Stomach (tissue), 9 donors: Measurements from ENCODE around the gene TNNT1. TPM values are rescaled to one million over a fixed set of nuclear protein-coding genes. Genes with fewer than 3 reads are reported as not detected.
A peak's percentile ranks its signal among the peaks of the same experiment; 100 is the strongest.

Experiments
- DNase-seq, 2 donors: peaks; one replicate each; pipeline versions ENCODE4 v3.0.0 to v3.0.0-alpha.2; 2013 to 2019
- H3K27ac ChIP-seq, 5 donors: fragments of 200-600 bp in 4 of 5; sonication (generic) in 4 of 5; one replicate each; pipeline ENCODE4 v1.5.1; 2013 to 2019; ENCODE audit warnings: mild to moderate bottlenecking in 1 of 5, moderate library complexity in 1 of 5
- H3K27me3 ChIP-seq, 3 donors: fragments of 200-600 bp; sonication (generic); one replicate each; pipeline ENCODE4 v1.5.1; 2017 to 2019; ENCODE audit warnings: mixed run types in 1 of 3
- H3K36me3 ChIP-seq, 4 donors: fragments of 200-600 bp; sonication (generic); 1 replicate in 3 of 4; 2 replicates in 1 of 4; pipeline ENCODE4 v1.5.1; 2016 to 2019
- H3K4me1 ChIP-seq, 4 donors: fragments of 200-600 bp; sonication (generic); one replicate each; pipeline ENCODE4 v1.5.1; 2016 to 2019
- H3K4me3 ChIP-seq, 4 donors: fragments of 200-600 bp; sonication (generic) in 3 of 4; one replicate each; pipeline ENCODE4 v1.5.1; 2016 to 2019; ENCODE audit warnings: mild to moderate bottlenecking in 1 of 4
- H3K9me3 ChIP-seq, 4 donors: fragments of 200-600 bp; sonication (generic); one replicate each; pipeline ENCODE4 v1.5.1; 2016 to 2019
- EP300 ChIP-seq: sonication (generic); formaldehyde crosslinking; IDR thresholded peaks from one replicate; pipeline ENCODE4 v1.6.1; 2017; ENCODE audit warnings: antibody characterized with exemption
- POLR2A ChIP-seq, 4 donors: fragments of 450-650 bp; IDR thresholded peaks; one replicate each; pipeline ENCODE4 v1.6.1; 2016; ENCODE audit warnings: antibody characterized with exemption in 4 of 4, control low read depth in 2 of 4, mild to moderate bottlenecking in 1 of 4, moderate library complexity in 1 of 4
- POLR2AphosphoS5 ChIP-seq, 3 donors: sonication (generic); formaldehyde crosslinking; IDR thresholded peaks; one replicate each; pipeline ENCODE4 v1.6.1; 2016; ENCODE audit warnings: antibody characterized with exemption in 3 of 3
- WGBS, 5 donors: extraction: QIAGEN DNeasy Blood & Tissue Kit in 3 of 5; methylation state at CpG; one replicate each; pipeline versions ENCODE4 v1.1.5 to v1.1.7; 2013 to 2018; 5-methylcytosine and 5-hydroxymethylcytosine counted together
- intact Hi-C: fragments of 100-400 bp; cut with DNase I; formaldehyde crosslinking; loops from one replicate; pipeline ENCODE4 v1.15.1; 2023; ENCODE audit warnings: low total_unique reads
- polyA plus RNA-seq, 3 donors: library from polyadenylated mRNA; stranded (reverse); fragments of 200-250 nt; gene quantifications; one replicate each; pipeline ENCODE4 v1.2.3, GENCODE V29; 2013
- total RNA-seq, 5 donors: library from RNA; depleted of rRNA; stranded (reverse); fragments of >200 nt; gene quantifications; one replicate each; pipeline versions ENCODE4 v1.1.0 to v1.2.3, GENCODE V29; 2014 to 2016
- TF ChIP-seq, protein P1 (sequence below), 7 experiments: fragments of 450-650 bp in 4 of 7; fragments of 200-600 bp in 3 of 7; sonication (generic) in 3 of 7; IDR thresholded peaks; one replicate each; pipeline ENCODE4 v1.5.1; 2016 to 2019; ENCODE audit warnings: antibody characterized with exemption in 7 of 7, control low read depth in 2 of 7, mild to moderate bottlenecking in 1 of 7
- donor health status: healthy with polysubstance abuse.
- donor health status: Bipolar disorder and iron deficiency.
- donor health status: healthy.

TNNT1 gene
- total and polyA plus RNA-seq, 8 donors: 0.87 to 19.6 (median 3.9) TPM; not detected in 4

- H3K27ac ChIP-seq: peak overlapping the region; percentile 87 to 95 (median 90)
- intact Hi-C loops: no loop called here
- TF ChIP-seq, protein P1, sequence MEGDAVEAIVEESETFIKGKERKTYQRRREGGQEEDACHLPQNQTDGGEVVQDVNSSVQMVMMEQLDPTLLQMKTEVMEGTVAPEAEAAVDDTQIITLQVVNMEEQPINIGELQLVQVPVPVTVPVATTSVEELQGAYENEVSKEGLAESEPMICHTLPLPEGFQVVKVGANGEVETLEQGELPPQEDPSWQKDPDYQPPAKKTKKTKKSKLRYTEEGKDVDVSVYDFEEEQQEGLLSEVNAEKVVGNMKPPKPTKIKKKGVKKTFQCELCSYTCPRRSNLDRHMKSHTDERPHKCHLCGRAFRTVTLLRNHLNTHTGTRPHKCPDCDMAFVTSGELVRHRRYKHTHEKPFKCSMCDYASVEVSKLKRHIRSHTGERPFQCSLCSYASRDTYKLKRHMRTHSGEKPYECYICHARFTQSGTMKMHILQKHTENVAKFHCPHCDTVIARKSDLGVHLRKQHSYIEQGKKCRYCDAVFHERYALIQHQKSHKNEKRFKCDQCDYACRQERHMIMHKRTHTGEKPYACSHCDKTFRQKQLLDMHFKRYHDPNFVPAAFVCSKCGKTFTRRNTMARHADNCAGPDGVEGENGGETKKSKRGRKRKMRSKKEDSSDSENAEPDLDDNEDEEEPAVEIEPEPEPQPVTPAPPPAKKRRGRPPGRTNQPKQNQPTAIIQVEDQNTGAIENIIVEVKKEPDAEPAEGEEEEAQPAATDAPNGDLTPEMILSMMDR (IDR thresholded peaks at IDR 0.05): no peak
- TF ChIP-seq POLR2A (IDR thresholded peaks at IDR 0.05): no peak
- peak in 2 of 3 donors; percentile 37 to 50 for TF ChIP-seq POLR2AphosphoS5 (IDR thresholded peaks at IDR 0.05)
- H3K9me3 ChIP-seq: no peaks in the 10 kb centered on the region
- H3K27me3 ChIP-seq: no peaks in the 10 kb centered on the region
- peak; percentile 43 to 83 for DNase-seq
- peak overlapping the region; percentile 86 to 94 (median 88) for H3K4me3 ChIP-seq
- H3K36me3 ChIP-seq: peaks cover 10 to 23% (median 16%) of the 10 kb centered on the region in 4 donors
- peaks cover 38 to 68% (median 58%) of the 10 kb centered on the region in 4 donors for H3K4me1 ChIP-seq
- 0 to 2% (median 2%) methylated on average over 24 to 25 of the region's 25 CpGs for WGBS, 5 donors
Observed at GRCh38 chr19:55116232-55116858, 32.7 kb downstream of the TNNT1 start.

DNA sequence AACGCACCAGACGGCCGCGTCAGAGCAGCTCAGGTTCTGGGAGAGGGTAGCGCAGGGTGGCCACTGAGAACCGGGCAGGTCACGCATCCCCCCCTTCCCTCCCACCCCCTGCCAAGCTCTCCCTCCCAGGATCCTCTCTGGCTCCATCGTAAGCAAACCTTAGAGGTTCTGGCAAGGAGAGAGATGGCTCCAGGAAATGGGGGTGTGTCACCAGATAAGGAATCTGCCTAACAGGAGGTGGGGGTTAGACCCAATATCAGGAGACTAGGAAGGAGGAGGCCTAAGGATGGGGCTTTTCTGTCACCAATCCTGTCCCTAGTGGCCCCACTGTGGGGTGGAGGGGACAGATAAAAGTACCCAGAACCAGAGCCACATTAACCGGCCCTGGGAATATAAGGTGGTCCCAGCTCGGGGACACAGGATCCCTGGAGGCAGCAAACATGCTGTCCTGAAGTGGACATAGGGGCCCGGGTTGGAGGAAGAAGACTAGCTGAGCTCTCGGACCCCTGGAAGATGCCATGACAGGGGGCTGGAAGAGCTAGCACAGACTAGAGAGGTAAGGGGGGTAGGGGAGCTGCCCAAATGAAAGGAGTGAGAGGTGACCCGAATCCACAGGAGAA is 33.5 kb downstream of the TNNT1 start:
- WGBS, 5 donors: 38 to 52% (median 41%) methylated on average over 13 of the region's 13 CpGs
- peak in 1 of 2 donors; percentile 50 for DNase-seq
- Histone ChIP-seq H3K4me1 (peaks cover 38 to 68% (median 58%) of the 10 kb centered on the region in 4 donors), H3K9me3 (no peaks in the 10 kb centered on the region), H3K27ac (peak overlapping the region in 4 of 5 donors; percentile 87 to 95 (median 91)), H3K36me3 (peaks cover 10 to 27% (median 18%) of the 10 kb centered on the region in 4 donors), H3K4me3 (peak overlapping the region; percentile 86 to 94 (median 88)), H3K27me3 (no peaks in the 10 kb centered on the region)
- intact Hi-C loops: no loop called here
- TF ChIP-seq POLR2A (IDR thresholded peaks at IDR 0.05) (no peak), POLR2AphosphoS5 (IDR thresholded peaks at IDR 0.05) (no peak), EP300 (no peak)
- TF ChIP-seq, protein P1 (IDR thresholded peaks at IDR 0.05): no peak

GRCh38 chr19:55114566-55115145 is 34.4 kb downstream of the TNNT1 start:
- Histone ChIP-seq H3K4me3 (peak overlapping the region in 2 of 4 donors; percentile 86), H3K36me3 (peaks cover 17 to 36% (median 27%) of the 10 kb centered on the region in 4 donors), H3K27me3 (no peaks in the 10 kb centered on the region), H3K9me3 (no peaks in the 10 kb centered on the region), H3K27ac (peak overlapping the region in 4 of 5 donors; percentile 78 to 95 (median 91)), H3K4me1 (peaks cover 38 to 70% (median 59%) of the 10 kb centered on the region in 4 donors)
- 76 to 87% (median 86%) methylated on average over 8 to 9 of the region's 9 CpGs for WGBS, 5 donors
- DNase-seq: no peak
- TF ChIP-seq, protein P1 (IDR thresholded peaks at IDR 0.05): no peak
- TF ChIP-seq EP300: no peak
- TF ChIP-seq POLR2AphosphoS5 (IDR thresholded peaks at IDR 0.05): no peak
- TF ChIP-seq POLR2A (IDR thresholded peaks at IDR 0.05): no peak
- intact Hi-C loops: no loop called here

DNA sequence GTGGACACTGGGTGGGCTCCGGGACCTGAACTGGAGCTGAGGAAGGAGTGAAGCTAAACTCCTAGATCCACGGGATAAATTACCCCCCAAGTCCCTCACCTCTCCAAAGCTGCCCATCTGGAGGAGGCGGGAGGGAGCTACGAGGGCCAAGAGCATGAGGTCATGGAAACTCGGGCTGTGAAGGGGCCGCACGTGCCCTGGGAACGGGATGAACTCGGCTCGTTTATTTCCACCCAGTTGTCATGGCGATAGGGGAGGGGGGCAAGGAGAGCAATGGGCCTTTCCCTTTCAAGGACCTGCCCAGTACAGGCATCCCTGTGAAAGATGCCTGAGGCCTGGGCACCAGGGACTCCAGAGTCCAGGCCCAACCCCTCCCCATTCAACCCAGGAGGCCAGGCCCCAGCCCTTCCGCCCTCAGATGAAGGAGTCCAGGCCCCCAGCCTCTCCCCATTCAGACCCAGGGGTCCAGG is 35.4 kb downstream of the TNNT1 start:
- DNase-seq: peak; percentile 58 to 96
- peak overlapping the region; percentile 7 to 95 (median 90) for H3K27ac ChIP-seq
- H3K4me1 ChIP-seq: peaks cover 38 to 72% (median 55%) of the 10 kb centered on the region in 4 donors
- TF ChIP-seq EP300: peak; percentile 96
- TF ChIP-seq, protein P1 (IDR thresholded peaks at IDR 0.05): no peak
- TF ChIP-seq POLR2A (IDR thresholded peaks at IDR 0.05): no peak
- peak; percentile 39 to 82 (median 44) for TF ChIP-seq POLR2AphosphoS5 (IDR thresholded peaks at IDR 0.05)
- H3K27me3 ChIP-seq: no peaks in the 10 kb centered on the region
- peaks cover 22 to 47% (median 36%) of the 10 kb centered on the region in 4 donors for H3K36me3 ChIP-seq
- intact Hi-C loops: no loop called here
- H3K9me3 ChIP-seq: no peaks in the 10 kb centered on the region
- WGBS, 5 donors: 22 to 50% (median 38%) methylated on average over 11 to 12 of the region's 12 CpGs
- peak overlapping the region in 1 of 4 donors; percentile 9 for H3K4me3 ChIP-seq
